GM18517 (cell line): ENCODE results near the gene ULK4.
"Not testable (repeated sequence)": the region's sequence is repeated elsewhere in the genome, so short reads cannot be mapped to it uniquely, and the experiment has no call there.

ENCODE experiments used
- ATAC-seq: cut with Tn5 transposase; IDR thresholded peaks from one replicate; pipeline ENCODE4 v1.9.1; 2021; ENCODE audit warnings: mild to moderate bottlenecking, moderate library complexity; ENCODE audit not compliant: unreplicated experiment

Gene ULK4

GRCh38 chr3:41872157-41872556, 89.7 kb downstream of the ULK4 start:
- no peak for ATAC-seq

GRCh38 chr3:41867533-41867932, 94.4 kb downstream of the ULK4 start:
- ATAC-seq: no peak

- no peak for ATAC-seq
Observed at GRCh38 chr3:41866298-41866697, 95.6 kb downstream of the ULK4 start.

- no peak for ATAC-seq
Observed at GRCh38 chr3:41863024-41863423, 98.9 kb downstream of the ULK4 start.

- ATAC-seq: not testable (repeated sequence)
Observed at GRCh38 chr3:41860489-41860888, 101.4 kb downstream of the ULK4 start.

- ATAC-seq: no peak
Observed at GRCh38 chr3:41854956-41855355, 106.9 kb downstream of the ULK4 start.

- no peak for ATAC-seq
Observed at GRCh38 chr3:41853540-41854196, 108.2 kb downstream of the ULK4 start.

- ATAC-seq: no peak
Observed at GRCh38 chr3:41848753-41849574, 112.9 kb downstream of the ULK4 start.

GRCh38 chr3:41847679-41848078, 114.2 kb downstream of the ULK4 start:
- peak; percentile 67 for ATAC-seq

- peak; percentile 74 for ATAC-seq
Observed at GRCh38 chr3:41846850-41847249, 115.1 kb downstream of the ULK4 start.

GRCh38 chr3:41845826-41846225, 116.1 kb downstream of the ULK4 start:
- ATAC-seq: no peak

- ATAC-seq: not testable (repeated sequence)
Observed at GRCh38 chr3:41844256-41844655, 117.6 kb downstream of the ULK4 start.

GRCh38 chr3:41840936-41841668, 120.8 kb downstream of the ULK4 start:
- ATAC-seq: not testable (repeated sequence)

GRCh38 chr3:41836360-41837134, 125.4 kb downstream of the ULK4 start:
- ATAC-seq: no peak

GRCh38 chr3:41833628-41834027, 128.3 kb downstream of the ULK4 start:
- ATAC-seq: no peak

GRCh38 chr3:41819236-41819635, 142.7 kb downstream of the ULK4 start:
- no peak for ATAC-seq

- no peak for ATAC-seq
Observed at GRCh38 chr3:41808618-41809017, 153.3 kb downstream of the ULK4 start.

- ATAC-seq: no peak
Observed at GRCh38 chr3:41808152-41808551, 153.8 kb downstream of the ULK4 start.

- no peak for ATAC-seq
Observed at GRCh38 chr3:41794748-41795589, 166.9 kb downstream of the ULK4 start.

GRCh38 chr3:41792806-41793205, 169.1 kb downstream of the ULK4 start:
- no peak for ATAC-seq
